GM19397 (cell line): ENCODE results near the gene GNL1.
"Not testable (repeated sequence)": the region's sequence is repeated elsewhere in the genome, so short reads cannot be mapped to it uniquely, and the experiment has no call there.

Experiments
- ATAC-seq: cut with Tn5 transposase; IDR thresholded peaks from one replicate; pipeline ENCODE4 v1.9.1; 2021; ENCODE audit warnings: mild to moderate bottlenecking, moderate library complexity; ENCODE audit not compliant: unreplicated experiment

GNL1 gene

DNA sequence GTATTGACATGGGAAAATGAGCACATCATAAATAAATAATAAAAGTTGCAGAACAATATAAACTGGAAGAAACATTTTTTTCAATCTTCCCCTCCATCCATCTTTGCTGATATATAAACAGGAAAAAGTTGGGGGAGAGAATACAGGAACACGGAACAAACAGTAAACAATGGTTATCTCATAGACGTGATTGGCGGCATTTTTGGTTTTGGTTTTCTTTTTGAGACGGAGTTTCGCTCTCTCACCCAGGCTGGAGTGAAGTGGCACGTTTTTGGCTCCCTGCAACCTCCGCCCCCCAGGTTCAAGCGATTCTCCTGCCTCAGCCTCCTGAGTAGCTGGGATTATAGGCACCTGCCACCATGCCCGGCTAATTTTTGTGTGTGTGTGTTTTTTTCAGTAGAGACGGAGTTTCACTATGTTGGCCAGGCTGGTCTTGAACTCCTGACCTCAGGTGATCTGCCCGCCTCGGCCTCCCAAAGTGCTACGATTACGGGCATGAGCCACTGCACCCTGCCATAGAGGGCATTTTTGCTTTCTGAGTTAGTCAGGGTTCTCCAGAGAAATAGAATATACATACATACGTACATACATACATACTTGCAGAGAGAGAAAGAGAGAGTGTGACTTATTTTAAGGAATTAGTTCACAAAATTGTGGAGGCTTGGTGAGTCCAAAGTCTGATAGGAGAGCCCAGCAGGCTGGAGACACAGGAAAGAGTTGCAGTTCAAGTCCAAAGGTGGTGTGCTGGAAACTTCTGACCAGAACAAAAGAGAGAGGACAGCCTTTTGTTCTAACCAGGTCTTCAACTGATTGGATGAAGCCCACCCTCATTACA, 22.6 kb downstream of the GNL1 start:
- ATAC-seq: no peak

DNA sequence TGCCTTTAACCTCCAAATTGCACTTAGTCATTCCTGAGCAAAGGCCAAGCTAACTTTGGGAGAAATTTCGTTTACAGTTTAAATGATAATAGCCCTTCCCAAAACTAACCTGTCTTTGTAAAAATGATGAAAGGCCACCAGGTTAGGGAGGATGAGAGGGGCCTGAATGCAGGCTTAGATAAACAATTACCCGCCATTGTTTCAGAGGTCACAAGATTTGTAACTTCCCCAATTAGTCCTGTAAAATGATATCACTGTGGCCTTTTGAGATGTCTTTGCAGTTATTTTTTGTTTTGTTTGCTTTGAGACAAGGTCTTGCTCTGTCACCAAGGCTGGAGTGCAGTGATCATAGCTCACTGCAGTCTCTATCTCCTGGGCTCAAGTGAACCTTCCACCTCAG, 26.3 kb downstream of the GNL1 start:
- ATAC-seq: no peak

- not testable (repeated sequence) for ATAC-seq
Observed at GRCh38 chr6:30529349-30529875, 26.9 kb downstream of the GNL1 start.

- ATAC-seq: not testable (repeated sequence)
Observed at GRCh38 chr6:30526444-30526843, 29.8 kb downstream of the GNL1 start.

GRCh38 chr6:30521952-30522351, 34.3 kb downstream of the GNL1 start:
- not testable (repeated sequence) for ATAC-seq

DNA sequence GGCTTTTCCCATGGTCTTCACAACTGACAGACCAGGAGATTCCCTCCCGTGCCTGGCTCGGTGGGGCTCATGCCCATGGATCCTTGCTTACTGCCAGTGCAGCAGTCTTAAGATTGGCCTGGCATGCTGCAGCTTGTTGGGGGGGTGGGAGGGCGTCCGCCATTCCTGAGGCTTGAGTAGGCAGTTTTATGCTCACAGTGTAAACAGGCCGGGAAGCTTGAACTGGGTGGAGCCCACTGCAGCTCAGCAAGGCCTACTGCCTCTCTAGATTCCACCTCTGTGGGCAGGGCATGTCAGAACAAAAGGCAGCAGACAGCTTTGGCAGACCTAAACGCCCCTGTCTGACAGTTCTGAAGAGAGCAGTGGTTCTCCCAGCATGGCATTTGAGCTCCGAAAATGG, 35.2 kb downstream of the GNL1 start:
- not testable (repeated sequence) for ATAC-seq

- no peak for ATAC-seq
Observed at GRCh38 chr6:30520522-30520921, 35.8 kb downstream of the GNL1 start.

GRCh38 chr6:30518505-30519145, 37.7 kb downstream of the GNL1 start:
- not testable (repeated sequence) for ATAC-seq

- ATAC-seq: not testable (repeated sequence)
Observed at GRCh38 chr6:30517767-30518504, 38.4 kb downstream of the GNL1 start.

DNA sequence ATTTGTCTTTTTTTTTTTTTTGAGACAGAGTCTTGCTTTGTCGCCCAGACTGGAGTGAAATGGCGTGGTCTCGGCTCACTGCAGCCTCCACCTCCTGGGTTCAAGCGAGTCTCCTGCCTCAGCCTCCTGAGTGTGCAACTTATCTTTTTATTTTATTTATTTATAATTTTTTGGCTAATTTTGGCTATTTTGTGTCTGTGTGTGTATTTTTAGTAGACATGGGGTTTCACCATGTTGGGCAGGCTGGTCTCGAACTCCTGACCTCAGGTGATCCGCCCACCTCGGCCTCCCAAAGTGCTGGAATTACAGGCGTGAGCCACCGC, 39.6 kb downstream of the GNL1 start:
- not testable (repeated sequence) for ATAC-seq

DNA sequence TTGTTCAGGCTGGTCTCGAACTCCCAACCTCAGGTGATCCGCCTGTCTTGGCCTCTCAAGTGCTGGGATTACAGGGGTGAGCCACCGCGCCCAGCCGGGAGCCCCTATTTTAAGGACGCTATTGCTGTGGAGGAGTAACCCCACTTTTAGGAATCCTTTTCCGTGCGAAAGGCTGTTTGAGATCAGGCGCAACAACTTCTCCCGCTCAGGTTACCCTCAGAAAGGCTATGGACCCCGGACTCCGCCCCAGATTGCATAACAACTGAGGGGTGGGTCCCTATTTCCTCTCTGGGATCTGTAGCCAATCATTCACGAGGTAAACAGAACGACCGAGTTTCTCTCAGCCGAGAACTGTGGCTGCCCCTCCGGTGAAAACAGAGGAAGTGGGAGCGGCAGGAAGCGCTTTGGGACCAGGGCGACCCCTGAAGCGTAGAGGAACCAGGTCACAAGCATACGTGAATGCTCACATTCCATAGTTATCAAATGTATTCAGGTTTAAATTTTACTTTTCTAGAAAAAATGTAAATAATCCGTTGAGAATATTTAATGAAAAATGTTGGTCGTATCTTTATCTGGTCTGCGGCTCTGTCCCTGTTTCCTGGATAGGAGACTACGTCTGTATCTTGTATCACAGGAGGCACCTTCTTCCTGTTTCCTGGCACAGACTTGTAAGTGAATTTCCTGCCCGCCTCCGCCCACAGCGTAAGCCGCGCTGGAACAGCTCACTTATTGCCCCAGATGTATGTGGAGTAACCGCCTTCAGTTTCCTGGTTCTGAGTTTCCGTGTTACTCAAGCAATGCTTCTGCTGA, 40.1 kb downstream of the GNL1 start:
- peak; percentile 62 for ATAC-seq

DNA sequence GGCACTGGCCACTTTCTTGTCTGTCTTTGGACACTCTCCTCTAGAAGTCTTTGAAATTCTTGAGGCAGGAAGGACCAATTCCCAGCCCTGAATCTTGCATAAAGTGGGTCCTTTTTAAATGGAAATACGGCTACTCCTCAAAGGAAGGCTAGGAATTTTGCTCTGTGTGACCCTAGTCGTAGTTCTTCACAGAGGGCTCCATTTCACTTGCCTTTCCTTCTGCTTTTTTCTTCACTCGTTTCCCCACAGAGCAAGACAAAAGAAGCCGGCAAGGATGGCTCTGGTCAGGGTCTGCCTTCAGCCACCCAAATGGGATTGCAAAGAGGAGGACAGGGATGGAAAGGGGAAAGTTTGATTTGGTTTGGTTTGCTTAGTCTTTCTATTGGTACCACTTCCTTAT, 41.2 kb downstream of the GNL1 start:
- no peak for ATAC-seq

- no peak for ATAC-seq
Observed at GRCh38 chr6:30513451-30513850, 42.8 kb downstream of the GNL1 start.

DNA sequence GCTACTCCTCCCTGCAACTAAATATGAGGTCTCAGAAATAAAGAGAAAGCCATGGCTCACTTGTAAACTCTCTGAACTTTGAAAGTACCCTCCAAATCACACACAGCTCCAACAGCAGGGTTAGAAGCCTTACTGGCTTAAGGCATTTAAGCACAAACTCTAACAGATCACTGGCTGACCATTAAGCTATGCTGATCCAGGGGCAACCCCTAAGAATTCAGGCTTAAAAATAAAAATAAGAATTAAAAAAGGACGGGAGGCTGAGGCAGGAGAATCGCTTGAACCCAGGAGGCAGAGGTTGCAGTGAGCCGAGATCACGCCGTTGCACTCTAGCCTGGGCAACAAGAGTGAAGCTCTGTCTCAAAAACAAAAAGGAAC, 45.1 kb downstream of the GNL1 start:
- ATAC-seq: no peak

GRCh38 chr6:30510419-30511168, 45.7 kb downstream of the GNL1 start:
- no peak for ATAC-seq

DNA sequence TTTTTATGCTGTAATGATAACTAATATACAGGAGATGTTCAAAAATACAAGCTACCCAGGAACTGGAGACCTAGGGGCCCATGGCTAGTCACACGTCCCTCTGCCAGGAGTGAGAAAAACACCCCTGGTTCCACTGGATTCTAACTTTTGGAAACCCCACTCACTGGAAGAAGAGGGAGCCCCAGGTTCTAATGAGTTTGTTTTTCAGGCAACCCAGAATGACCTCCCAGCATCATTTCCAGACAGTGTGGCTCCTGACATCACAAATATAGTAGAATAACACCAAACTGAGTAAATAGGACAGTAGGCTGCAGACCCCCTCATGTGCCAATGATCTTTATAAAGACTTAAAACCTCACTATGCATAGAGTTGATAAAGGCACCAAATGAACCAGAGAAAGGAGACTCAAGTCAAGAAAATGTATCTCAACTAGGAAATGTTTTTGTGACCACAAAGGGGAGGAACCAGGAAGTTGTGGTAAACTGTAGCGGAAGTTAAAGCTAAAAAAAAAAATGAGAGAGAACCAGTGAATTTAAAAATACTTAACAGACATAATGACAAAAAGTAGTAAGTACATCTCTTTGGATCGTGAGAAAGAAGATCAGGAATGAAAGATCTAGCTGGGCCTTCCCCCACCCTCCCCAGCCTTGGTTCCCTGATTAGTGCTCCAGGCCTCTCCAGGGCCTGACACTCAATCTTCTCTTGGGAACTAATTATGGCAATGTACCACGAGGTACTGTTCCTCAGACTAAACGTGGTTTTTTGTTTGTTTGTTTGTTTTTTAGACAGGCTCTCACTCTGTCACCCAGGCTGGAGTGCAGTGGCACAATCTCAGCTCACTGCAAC, 47.2 kb downstream of the GNL1 start:
- no peak for ATAC-seq

- peak; percentile 41 for ATAC-seq
Observed at GRCh38 chr6:30507849-30508827, 48.2 kb downstream of the GNL1 start.
